ENCODE data around the gene CUX1. TPM values are rescaled to one million over a fixed set of nuclear protein-coding genes. Genes with fewer than 3 reads are reported as not detected.
A peak's percentile ranks its signal among the peaks of the same experiment; 100 is the strongest.

The CUX1 gene
- total RNA-seq, 2 donors from 2014 or later, result 8.6 to 23.3 TPM

GRCh38 chr7:101990811-101991418 lies 173.5 kb downstream of the CUX1 start:
- H3K27ac Mint-ChIP-seq, result peak overlapping the region; percentile 20 to 90
- no peak for DNase-seq (ENCODE audit: low spot score in 2 of 2)

GRCh38 chr7:101991860-101992259 lies 174.4 kb downstream of the CUX1 start:
- Mint-ChIP-seq H3K36me3 (no peaks in the 10 kb centered on the region), H3K27ac (no peak overlapping the region), H3K9me3 (no peaks in the 10 kb centered on the region)
- ATAC-seq, result no peak
- DNase-seq (ENCODE audit: low spot score in 2 of 2), result no peak

More at GRCh38 chr7:101990811-101991418, 173.5 kb downstream of the CUX1 start:
- ATAC-seq, result peak; percentile 28 to 44
- H3K9me3 Mint-ChIP-seq, result no peaks in the 10 kb centered on the region
- no peaks in the 10 kb centered on the region for H3K36me3 Mint-ChIP-seq

- Mint-ChIP-seq H3K27ac (no peak overlapping the region), H3K36me3 (no peaks in the 10 kb centered on the region), H3K9me3 (no peaks in the 10 kb centered on the region)
- DNase-seq (ENCODE audit: low spot score in 2 of 2) (no peak), ATAC-seq (no peak)
Measured at GRCh38 chr7:101993311-101993710, 175.9 kb downstream of the CUX1 start.

GRCh38 chr7:101995121-101995520 lies 177.7 kb downstream of the CUX1 start:
- DNase-seq (ENCODE audit: low spot score in 2 of 2), result no peak
- Mint-ChIP-seq H3K27ac (peak overlapping the region in 1 of 2 donors; percentile 60), H3K9me3 (no peaks in the 10 kb centered on the region), H3K36me3 (no peaks in the 10 kb centered on the region)
- ATAC-seq, result no peak

- no peaks in the 10 kb centered on the region for H3K36me3 Mint-ChIP-seq
Measured at GRCh38 chr7:101996131-101996691, 178.8 kb downstream of the CUX1 start.

GRCh38 chr7:101996876-101997275 lies 179.4 kb downstream of the CUX1 start:
- no peaks in the 10 kb centered on the region for H3K9me3 Mint-ChIP-seq
- no peak for ATAC-seq
- DNase-seq (ENCODE audit: low spot score in 2 of 2), result no peak
- H3K36me3 Mint-ChIP-seq, result no peaks in the 10 kb centered on the region
- no peak overlapping the region for H3K27ac Mint-ChIP-seq

More at GRCh38 chr7:101996131-101996691, 178.8 kb downstream of the CUX1 start:
- DNase-seq (ENCODE audit: low spot score in 2 of 2), result no peak
- ATAC-seq, result no peak
- Mint-ChIP-seq H3K9me3 (no peaks in the 10 kb centered on the region), H3K27ac (no peak overlapping the region)

- no peaks in the 10 kb centered on the region for H3K36me3 Mint-ChIP-seq
- ATAC-seq, result no peak
- no peak overlapping the region for H3K27ac Mint-ChIP-seq
- no peak for DNase-seq (ENCODE audit: low spot score in 2 of 2)
- no peaks in the 10 kb centered on the region for H3K9me3 Mint-ChIP-seq
Measured at GRCh38 chr7:101998029-101998905, 180.8 kb downstream of the CUX1 start.

GRCh38 chr7:101998906-101999240 lies 181.4 kb downstream of the CUX1 start:
- H3K27ac Mint-ChIP-seq, result no peak overlapping the region
- no peak for DNase-seq (ENCODE audit: low spot score in 2 of 2)
- H3K9me3 Mint-ChIP-seq, result no peaks in the 10 kb centered on the region
- H3K36me3 Mint-ChIP-seq, result no peaks in the 10 kb centered on the region
- ATAC-seq, result no peak

- H3K36me3 Mint-ChIP-seq, result no peaks in the 10 kb centered on the region
- H3K9me3 Mint-ChIP-seq, result no peaks in the 10 kb centered on the region
- ATAC-seq (no peak), DNase-seq (ENCODE audit: low spot score in 2 of 2) (no peak)
- no peak overlapping the region for H3K27ac Mint-ChIP-seq
Measured at GRCh38 chr7:101999393-101999792, 182.0 kb downstream of the CUX1 start.

- H3K36me3 Mint-ChIP-seq, result no peaks in the 10 kb centered on the region
- DNase-seq (ENCODE audit: low spot score in 2 of 2), result no peak
Measured at GRCh38 chr7:102000123-102000522, 182.7 kb downstream of the CUX1 start.

GRCh38 chr7:102004229-102004628 lies 186.8 kb downstream of the CUX1 start:
- no peak for ATAC-seq
- no peaks in the 10 kb centered on the region for H3K9me3 Mint-ChIP-seq
- H3K27ac Mint-ChIP-seq, result no peak overlapping the region
- H3K36me3 Mint-ChIP-seq, result no peaks in the 10 kb centered on the region
- no peak for DNase-seq (ENCODE audit: low spot score in 2 of 2)

More at GRCh38 chr7:102000123-102000522, 182.7 kb downstream of the CUX1 start:
- no peaks in the 10 kb centered on the region for H3K9me3 Mint-ChIP-seq
- ATAC-seq, result no peak
- no peak overlapping the region for H3K27ac Mint-ChIP-seq

GRCh38 chr7:102004848-102005247 lies 187.4 kb downstream of the CUX1 start:
- H3K9me3 Mint-ChIP-seq, result no peaks in the 10 kb centered on the region
- no peak for ATAC-seq
- H3K36me3 Mint-ChIP-seq, result no peaks in the 10 kb centered on the region
- no peak for DNase-seq (ENCODE audit: low spot score in 2 of 2)
- no peak overlapping the region for H3K27ac Mint-ChIP-seq

GRCh38 chr7:102005933-102006480 lies 188.6 kb downstream of the CUX1 start:
- no peak overlapping the region for H3K27ac Mint-ChIP-seq
- no peak for ATAC-seq
- no peaks in the 10 kb centered on the region for H3K36me3 Mint-ChIP-seq
- no peak for DNase-seq (ENCODE audit: low spot score in 2 of 2)
- H3K9me3 Mint-ChIP-seq, result no peaks in the 10 kb centered on the region

GRCh38 chr7:102006695-102007094 lies 189.3 kb downstream of the CUX1 start:
- no peaks in the 10 kb centered on the region for H3K36me3 Mint-ChIP-seq
- ATAC-seq (no peak), DNase-seq (ENCODE audit: low spot score in 2 of 2) (no peak)
- no peak overlapping the region for H3K27ac Mint-ChIP-seq
- H3K9me3 Mint-ChIP-seq, result no peaks in the 10 kb centered on the region

- DNase-seq (ENCODE audit: low spot score in 2 of 2), result no peak
- no peak overlapping the region for H3K27ac Mint-ChIP-seq
- no peak for ATAC-seq
- H3K36me3 Mint-ChIP-seq, result no peaks in the 10 kb centered on the region
- H3K9me3 Mint-ChIP-seq, result no peaks in the 10 kb centered on the region
Measured at GRCh38 chr7:102008535-102009262, 191.3 kb downstream of the CUX1 start.

GRCh38 chr7:102009628-102010027 lies 192.2 kb downstream of the CUX1 start:
- H3K27ac Mint-ChIP-seq, result no peak overlapping the region
- DNase-seq (ENCODE audit: low spot score in 2 of 2) (no peak), ATAC-seq (no peak)
- H3K36me3 Mint-ChIP-seq, result no peaks in the 10 kb centered on the region
- no peaks in the 10 kb centered on the region for H3K9me3 Mint-ChIP-seq

All from activated naive CD4-positive, alpha-beta T cell treated with anti-CD3 and anti-CD28 coated beads, Interleukin-2, amount 50 U/mL, for 72 hours (primary cell).